Thoracic aorta (tissue), 2 donors: Measurements from ENCODE around the gene FAM200A. TPM values are rescaled to one million over a fixed set of nuclear protein-coding genes. Genes with fewer than 3 reads are reported as not detected.
"Not testable (repeated sequence)": the region's sequence is repeated elsewhere in the genome, so short reads cannot be mapped to it uniquely, and the experiment has no call there.

Experiments
- ATAC-seq: fragments of 150-250 bp; one replicate; pipeline ENCODE4 v1.8.0; 2017; ENCODE audit warnings: low read depth; ENCODE audit not compliant: insufficient number of reproducible peaks, low FRiP score
- DNase-seq: peaks from one replicate; pipeline ENCODE4 v3.0.0-alpha.2; 2020; ENCODE audit warnings: low spot score
- H3K27ac ChIP-seq, 2 donors: fragments of 200-600 bp; sonication (generic); 1 replicate in 1 of 2; 2 replicates in 1 of 2; pipeline ENCODE4 v1.5.1; 2016; ENCODE audit warnings: mild to moderate bottlenecking in 2 of 2, moderate library complexity in 2 of 2
- H3K27me3 ChIP-seq: fragments of 200-600 bp; sonication (generic); replicated peaks from 2 replicates; pipeline ENCODE4 v1.6.0; 2016; ENCODE audit warnings: mild to moderate bottlenecking; ENCODE audit not compliant: insufficient read depth
- H3K36me3 ChIP-seq: fragments of 200-600 bp; sonication (generic); one replicate; pipeline ENCODE4 v1.5.1; 2016
- H3K4me1 ChIP-seq, 2 donors: fragments of 200-600 bp; sonication (generic); 1 replicate in 1 of 2; 2 replicates in 1 of 2; pipeline versions ENCODE4 v1.5.1 to v1.6.0; 2016; ENCODE audit warnings: low read depth in 2 of 2, mild to moderate bottlenecking in 1 of 2; ENCODE audit not compliant: control insufficient read depth in 1 of 2
- H3K4me3 ChIP-seq: fragments of 200-600 bp; sonication (generic); 2 replicates; pipeline ENCODE4 v1.5.1; 2016; ENCODE audit warnings: mild to moderate bottlenecking
- H3K9me3 ChIP-seq: fragments of 200-600 bp; sonication (generic); 2 replicates; pipeline ENCODE4 v1.5.1; 2016
- CTCF ChIP-seq: fragments of 200-600 bp; sonication (generic); IDR thresholded peaks from one replicate; pipeline ENCODE4 v1.5.1; 2019; ENCODE audit warnings: antibody characterized with exemption
- total RNA-seq, 2 donors: library from RNA; depleted of rRNA; stranded (reverse); fragments of >200 nt; gene quantifications; one replicate each; pipeline versions ENCODE4 v1.1.0 to v1.2.3, GENCODE V29; 2016

Gene FAM200A
- total RNA-seq, 2 donors from 2014 or later: 3.1 to 4.3 TPM

DNA sequence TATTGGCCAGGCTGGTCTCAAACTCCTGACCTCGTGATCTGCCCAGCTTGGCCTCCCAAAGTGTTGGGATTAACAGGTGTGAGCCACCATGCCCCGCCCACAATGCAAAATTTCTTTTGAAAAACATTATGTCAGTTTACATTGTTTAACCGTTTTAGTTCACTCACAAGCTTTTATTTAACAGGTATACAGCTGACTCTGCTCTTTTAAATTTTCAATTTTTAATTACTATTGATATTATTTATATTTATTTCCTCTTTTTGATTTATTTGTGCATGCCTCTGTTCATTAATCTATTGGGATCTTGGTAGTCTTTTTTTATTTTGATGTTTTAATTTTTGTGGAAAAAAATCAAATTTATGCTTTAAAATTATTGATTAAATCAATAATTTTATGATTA is 30.5 kb downstream of the FAM200A start:
- Histone ChIP-seq H3K27ac (no peak overlapping the region), H3K4me3 (no peak overlapping the region), H3K4me1 (no peaks in the 10 kb centered on the region), H3K27me3 (no peaks in the 10 kb centered on the region), H3K36me3 (peaks cover 38% of the 10 kb centered on the region), H3K9me3 (no peaks in the 10 kb centered on the region)
- ATAC-seq (no peak), DNase-seq (no peak)
- TF ChIP-seq CTCF: no peak

DNA sequence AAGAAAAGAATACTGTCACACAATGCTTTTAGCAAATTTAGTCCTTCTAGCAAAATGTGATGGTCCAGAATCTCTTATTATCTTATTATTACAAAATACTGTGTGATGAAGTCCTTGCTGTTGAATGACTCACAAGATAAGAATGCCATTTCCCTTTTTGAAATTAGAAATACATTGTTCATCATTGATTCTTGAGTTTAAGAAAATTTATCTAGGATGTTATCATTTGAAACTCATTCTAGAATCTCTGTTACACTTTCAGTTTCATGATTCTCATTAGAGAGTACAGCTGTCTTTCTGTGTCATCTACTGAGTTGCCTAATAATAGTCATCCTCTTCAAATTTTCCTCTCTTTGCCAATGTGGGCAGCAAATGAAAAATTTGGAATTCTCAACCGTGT is 37.9 kb downstream of the FAM200A start:
- ATAC-seq (no peak), DNase-seq (no peak)
- no peak for TF ChIP-seq CTCF
- no peak overlapping the region for H3K4me3 ChIP-seq
- H3K4me1 ChIP-seq: no peaks in the 10 kb centered on the region
- no peak overlapping the region for H3K27ac ChIP-seq
- H3K9me3 ChIP-seq: no peaks in the 10 kb centered on the region
- peaks cover 27% of the 10 kb centered on the region for H3K36me3 ChIP-seq
- H3K27me3 ChIP-seq: no peaks in the 10 kb centered on the region

- Histone ChIP-seq H3K9me3 (no peaks in the 10 kb centered on the region), H3K4me1 (peaks cover 26 to 30% of the 10 kb centered on the region in 2 donors), H3K36me3 (no peaks in the 10 kb centered on the region), H3K4me3 (peak overlapping the region; percentile 77), H3K27me3 (no peaks in the 10 kb centered on the region), H3K27ac (peak overlapping the region; percentile 83 to 95)
- no peak for TF ChIP-seq CTCF
- ATAC-seq: no peak
- no peak for DNase-seq
Measured at GRCh38 chr7:99505324-99505662, 46.6 kb downstream of the FAM200A start.

DNA sequence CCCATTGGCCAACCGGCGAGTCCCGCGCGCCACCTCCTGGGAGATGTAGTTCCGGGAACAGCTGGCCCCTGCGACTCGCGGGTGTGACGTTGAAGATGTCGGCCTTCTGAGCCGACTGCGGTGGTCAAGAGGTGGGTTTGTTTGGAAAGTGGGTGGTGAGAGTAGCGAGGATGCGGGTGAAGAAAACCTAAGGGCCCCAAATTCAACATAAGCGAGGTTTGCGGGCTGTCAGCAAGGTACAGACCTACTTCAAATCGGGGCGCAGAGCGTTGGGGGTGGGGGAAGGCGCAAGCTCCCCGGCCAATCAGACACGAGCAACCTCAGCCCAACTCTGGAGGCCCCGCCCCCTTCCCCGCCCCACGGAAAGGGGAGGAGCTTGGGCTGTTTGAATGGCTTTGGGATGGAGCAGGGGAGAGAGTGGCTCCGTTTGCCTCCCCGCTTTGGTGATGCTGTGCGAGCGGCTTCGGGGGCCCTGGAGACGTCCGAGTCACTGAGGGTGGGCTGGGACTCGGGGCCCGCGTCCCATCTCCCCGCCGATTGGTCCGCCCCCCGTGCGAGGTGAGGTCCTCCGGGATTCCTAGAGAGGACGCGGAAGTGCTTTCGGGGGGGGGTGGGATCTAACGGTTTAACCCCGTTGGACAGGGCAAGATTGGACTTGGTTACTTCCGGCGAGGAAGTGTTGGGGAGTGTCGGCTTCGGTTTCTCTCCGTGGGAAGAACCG is 47.2 kb downstream of the FAM200A start, which contains the start of gene ZKSCAN5:
Gene ZKSCAN5 (plus strand): TSS at position 60 of the 721 bp plus-strand sequence. CDS start 1,383 bp downstream, outside the sequence.
- DNase-seq: peak; percentile 83
- Histone ChIP-seq H3K27me3 (no peaks in the 10 kb centered on the region), H3K36me3 (no peaks in the 10 kb centered on the region), H3K27ac (peak within 1 kb of the TSS; percentile 83 to 95), H3K9me3 (no peaks in the 10 kb centered on the region), H3K4me1 (peaks cover 26 to 30% of the 10 kb centered on the region in 2 donors), H3K4me3 (peak within 1 kb of the TSS; percentile 77)
- ATAC-seq: peak; percentile 92
- no peak for TF ChIP-seq CTCF

GRCh38 chr7:99504281-99504602 is 47.7 kb downstream of the FAM200A start:
- TF ChIP-seq CTCF: no peak
- no peak for ATAC-seq
- H3K4me3 ChIP-seq: peak overlapping the region; percentile 77

GRCh38 chr7:99501236-99501635 is 50.7 kb downstream of the FAM200A start:
- not testable (repeated sequence) for H3K27me3 ChIP-seq, H3K9me3 ChIP-seq, DNase-seq, H3K4me3 ChIP-seq, ATAC-seq, H3K36me3 ChIP-seq
- Histone ChIP-seq H3K27ac (peak overlapping the region in 1 of 2 donors; percentile 93), H3K4me1 (peaks cover 34 to 40% of the 10 kb centered on the region in 2 donors)

More at GRCh38 chr7:99504281-99504602, 47.7 kb downstream of the FAM200A start:
- peak; percentile 95 for DNase-seq
- no peaks in the 10 kb centered on the region for H3K9me3 ChIP-seq
- peaks cover 26 to 30% of the 10 kb centered on the region in 2 donors for H3K4me1 ChIP-seq
- H3K27ac ChIP-seq: peak overlapping the region; percentile 83 to 95
- no peaks in the 10 kb centered on the region for H3K36me3 ChIP-seq
- no peaks in the 10 kb centered on the region for H3K27me3 ChIP-seq
